Omental fat pad (tissue), 4 donors: ENCODE measurements around the gene MN1. TPM values are rescaled to one million over a fixed set of nuclear protein-coding genes. Genes with fewer than 3 reads are reported as not detected.
A peak's percentile ranks its signal among the peaks of the same experiment; 100 is the strongest.

Experiments
- ATAC-seq: fragments of 150-250 bp; one replicate; pipeline ENCODE4 v1.9.1; 2016; ENCODE audit warnings: mild to moderate bottlenecking, moderate library complexity; ENCODE audit not compliant: low FRiP score
- DNase-seq: peaks from one replicate; pipeline ENCODE4 v3.0.0-alpha.2; 2019; ENCODE audit warnings: low spot score
- CTCF ChIP-seq, 3 donors: fragments of 450-650 bp; IDR thresholded peaks; one replicate each; pipeline ENCODE4 v1.5.1; 2016 to 2017; ENCODE audit warnings: antibody characterized with exemption in 3 of 3, mild to moderate bottlenecking in 3 of 3, moderate library complexity in 2 of 3
- total RNA-seq, 4 donors: library from RNA; depleted of rRNA; stranded (reverse); fragments of >200 nt; gene quantifications; one replicate each; pipeline ENCODE4 v1.1.0, GENCODE V29; 2016

Gene MN1
- total RNA-seq: 10 to 100 TPM in 1 of 4 donors, 1 to 10 TPM in 3; 4.8 to 16.5 (median 8.9) TPM

- no peak for TF ChIP-seq CTCF (IDR thresholded peaks at IDR 0.05)
- ATAC-seq: peak; percentile 11
- no peak for DNase-seq
Observed at GRCh38 chr22:27801616-27802345, at the start of gene MN1. Gene MN1 (minus strand): TSS chr22:27801756. CDS start chr22:27800543, 1,213 bp downstream.

GRCh38 chr22:27850000-27850521, 48.5 kb upstream of the MN1 start:
- DNase-seq (no peak), ATAC-seq (no peak)
- no peak for TF ChIP-seq CTCF (IDR thresholded peaks at IDR 0.05)

GRCh38 chr22:27848005-27848404, 46.4 kb upstream of the MN1 start:
- ATAC-seq (no peak), DNase-seq (no peak)
- TF ChIP-seq CTCF (IDR thresholded peaks at IDR 0.05): no peak

- ATAC-seq: no peak
- no peak for TF ChIP-seq CTCF (IDR thresholded peaks at IDR 0.05)
- DNase-seq: no peak
Observed at GRCh38 chr22:27846910-27847309, 45.4 kb upstream of the MN1 start.

GRCh38 chr22:27846248-27846757, 44.7 kb upstream of the MN1 start:
- ATAC-seq: no peak
- TF ChIP-seq CTCF (IDR thresholded peaks at IDR 0.05): no peak
- no peak for DNase-seq

- ATAC-seq (peak; percentile 24), DNase-seq (no peak)
- no peak for TF ChIP-seq CTCF (IDR thresholded peaks at IDR 0.05)
Observed at GRCh38 chr22:27845644-27846043, 44.1 kb upstream of the MN1 start.
